ENCODE data around the gene SUPT5H. TPM values are rescaled to one million over a fixed set of nuclear protein-coding genes. Genes with fewer than 3 reads are reported as not detected.

Gene SUPT5H
- total RNA-seq, 1 donor from 2014 or later, result 91.4 TPM

DNA sequence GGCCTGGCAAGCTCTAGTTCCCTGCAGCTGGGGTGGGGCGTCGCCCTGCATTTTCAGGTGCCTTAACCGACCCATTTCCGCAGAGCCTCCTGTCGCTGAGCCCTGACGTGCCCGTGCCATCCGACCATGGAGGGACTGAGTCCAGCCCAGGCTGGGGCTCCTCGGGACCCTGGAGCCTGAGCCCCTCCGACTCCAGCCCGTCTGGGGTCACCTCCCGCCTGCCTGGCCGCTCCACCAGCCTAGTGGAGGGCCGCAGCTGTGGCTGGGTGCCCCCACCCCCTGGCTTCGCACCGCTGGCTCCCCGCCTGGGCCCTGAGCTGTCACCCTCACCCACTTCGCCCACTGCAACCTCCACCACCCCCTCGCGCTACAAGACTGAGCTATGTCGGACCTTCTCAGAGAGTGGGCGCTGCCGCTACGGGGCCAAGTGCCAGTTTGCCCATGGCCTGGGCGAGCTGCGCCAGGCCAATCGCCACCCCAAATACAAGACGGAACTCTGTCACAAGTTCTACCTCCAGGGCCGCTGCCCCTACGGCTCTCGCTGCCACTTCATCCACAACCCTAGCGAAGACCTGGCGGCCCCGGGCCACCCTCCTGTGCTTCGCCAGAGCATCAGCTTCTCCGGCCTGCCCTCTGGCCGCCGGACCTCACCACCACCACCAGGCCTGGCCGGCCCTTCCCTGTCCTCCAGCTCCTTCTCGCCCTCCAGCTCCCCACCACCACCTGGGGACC is 37.6 kb upstream of the SUPT5H start:
- Histone ChIP-seq H3K4me1 (peaks cover 85% of the 10 kb centered on the region), H3K36me3 (peaks cover 16% of the 10 kb centered on the region), H3K27ac (replicated peaks) (peak overlapping the region; percentile 99), H3K27me3 (ENCODE audit: low read depth) (no peaks in the 10 kb centered on the region), H3K4me3 (peak overlapping the region; percentile 87), H3K9me3 (replicated peaks) (no peaks in the 10 kb centered on the region)
- intact Hi-C loops (cut with micrococcal nuclease), result no loop called here
- DNase-seq, result peak; percentile 56
- TF ChIP-seq, protein P1, sequence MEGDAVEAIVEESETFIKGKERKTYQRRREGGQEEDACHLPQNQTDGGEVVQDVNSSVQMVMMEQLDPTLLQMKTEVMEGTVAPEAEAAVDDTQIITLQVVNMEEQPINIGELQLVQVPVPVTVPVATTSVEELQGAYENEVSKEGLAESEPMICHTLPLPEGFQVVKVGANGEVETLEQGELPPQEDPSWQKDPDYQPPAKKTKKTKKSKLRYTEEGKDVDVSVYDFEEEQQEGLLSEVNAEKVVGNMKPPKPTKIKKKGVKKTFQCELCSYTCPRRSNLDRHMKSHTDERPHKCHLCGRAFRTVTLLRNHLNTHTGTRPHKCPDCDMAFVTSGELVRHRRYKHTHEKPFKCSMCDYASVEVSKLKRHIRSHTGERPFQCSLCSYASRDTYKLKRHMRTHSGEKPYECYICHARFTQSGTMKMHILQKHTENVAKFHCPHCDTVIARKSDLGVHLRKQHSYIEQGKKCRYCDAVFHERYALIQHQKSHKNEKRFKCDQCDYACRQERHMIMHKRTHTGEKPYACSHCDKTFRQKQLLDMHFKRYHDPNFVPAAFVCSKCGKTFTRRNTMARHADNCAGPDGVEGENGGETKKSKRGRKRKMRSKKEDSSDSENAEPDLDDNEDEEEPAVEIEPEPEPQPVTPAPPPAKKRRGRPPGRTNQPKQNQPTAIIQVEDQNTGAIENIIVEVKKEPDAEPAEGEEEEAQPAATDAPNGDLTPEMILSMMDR (IDR thresholded peaks at IDR 0.05; ENCODE audit: borderline replicate concordance), result no peak

DNA sequence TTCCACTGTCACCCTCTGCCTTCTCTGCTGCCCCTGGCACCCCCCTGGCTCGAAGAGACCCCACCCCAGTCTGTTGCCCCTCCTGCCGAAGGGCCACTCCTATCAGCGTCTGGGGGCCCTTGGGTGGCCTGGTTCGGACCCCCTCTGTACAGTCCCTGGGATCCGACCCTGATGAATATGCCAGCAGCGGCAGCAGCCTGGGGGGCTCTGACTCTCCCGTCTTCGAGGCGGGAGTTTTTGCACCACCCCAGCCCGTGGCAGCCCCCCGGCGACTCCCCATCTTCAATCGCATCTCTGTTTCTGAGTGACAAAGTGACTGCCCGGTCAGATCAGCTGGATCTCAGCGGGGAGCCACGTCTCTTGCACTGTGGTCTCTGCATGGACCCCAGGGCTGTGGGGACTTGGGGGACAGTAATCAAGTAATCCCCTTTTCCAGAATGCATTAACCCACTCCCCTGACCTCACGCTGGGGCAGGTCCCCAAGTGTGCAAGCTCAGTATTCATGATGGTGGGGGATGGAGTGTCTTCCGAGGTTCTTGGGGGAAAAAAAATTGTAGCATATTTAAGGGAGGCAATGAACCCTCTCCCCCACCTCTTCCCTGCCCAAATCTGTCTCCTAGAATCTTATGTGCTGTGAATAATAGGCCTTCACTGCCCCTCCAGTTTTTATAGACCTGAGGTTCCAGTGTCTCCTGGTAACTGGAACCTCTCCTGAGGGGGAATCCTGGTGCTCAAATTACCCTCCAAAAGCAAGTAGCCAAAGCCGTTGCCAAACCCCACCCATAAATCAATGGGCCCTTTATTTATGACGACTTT is 36.8 kb upstream of the SUPT5H start:
- intact Hi-C loops (cut with micrococcal nuclease), result no loop called here
- no peaks in the 10 kb centered on the region for H3K27me3 ChIP-seq (ENCODE audit: low read depth)
- H3K4me3 ChIP-seq, result peak overlapping the region; percentile 87
- TF ChIP-seq, protein P1 (IDR thresholded peaks at IDR 0.05; ENCODE audit: borderline replicate concordance), result no peak
- H3K36me3 ChIP-seq, result peaks cover 16% of the 10 kb centered on the region
- peaks cover 85% of the 10 kb centered on the region for H3K4me1 ChIP-seq
- no peak for DNase-seq
- H3K9me3 ChIP-seq (replicated peaks), result no peaks in the 10 kb centered on the region
- H3K27ac ChIP-seq (replicated peaks), result peak overlapping the region; percentile 99

DNA sequence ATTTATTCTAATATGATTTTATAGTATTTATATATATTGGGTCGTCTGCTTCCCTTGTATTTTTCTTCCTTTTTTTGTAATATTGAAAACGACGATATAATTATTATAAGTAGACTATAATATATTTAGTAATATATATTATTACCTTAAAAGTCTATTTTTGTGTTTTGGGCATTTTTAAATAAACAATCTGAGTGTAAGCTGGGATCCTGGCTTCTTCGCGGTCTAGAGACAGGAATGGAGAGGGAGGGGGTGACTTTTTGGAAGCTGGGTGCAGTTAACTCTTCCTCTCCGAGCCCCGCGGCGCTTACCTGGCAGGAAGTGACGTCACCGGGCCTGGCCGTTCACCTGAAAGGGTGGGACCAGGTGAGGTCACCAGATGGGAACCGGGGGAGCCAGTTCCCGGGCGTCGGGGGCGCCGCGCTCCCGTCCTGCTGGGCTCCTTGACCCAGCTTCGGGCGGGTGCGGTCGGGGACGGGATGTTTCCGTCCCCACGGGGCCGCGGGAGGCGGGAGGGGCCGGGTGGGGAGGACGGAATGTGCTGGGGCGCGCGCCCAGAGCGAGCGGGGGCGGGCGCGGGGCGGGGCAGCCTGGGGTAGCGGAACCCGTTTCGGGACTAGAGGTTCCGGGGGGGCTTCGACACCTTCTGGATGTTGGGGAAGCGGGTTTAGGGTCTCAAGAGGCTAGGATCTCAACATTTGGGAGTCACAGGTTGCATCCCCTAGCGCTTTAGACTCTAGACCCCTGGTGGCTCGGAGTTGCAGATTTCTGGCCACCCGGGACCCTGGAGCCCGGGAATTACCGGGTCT is 36.0 kb upstream of the SUPT5H start:
- H3K4me3 ChIP-seq, result peak overlapping the region; percentile 87
- no peaks in the 10 kb centered on the region for H3K9me3 ChIP-seq (replicated peaks)
- no peaks in the 10 kb centered on the region for H3K27me3 ChIP-seq (ENCODE audit: low read depth)
- intact Hi-C loops (cut with micrococcal nuclease), result no loop called here
- peak overlapping the region; percentile 99 for H3K27ac ChIP-seq (replicated peaks)
- peak; percentile 95 for DNase-seq
- TF ChIP-seq, protein P1 (IDR thresholded peaks at IDR 0.05; ENCODE audit: borderline replicate concordance), result no peak
- peaks cover 16% of the 10 kb centered on the region for H3K36me3 ChIP-seq
- peaks cover 87% of the 10 kb centered on the region for H3K4me1 ChIP-seq

DNA sequence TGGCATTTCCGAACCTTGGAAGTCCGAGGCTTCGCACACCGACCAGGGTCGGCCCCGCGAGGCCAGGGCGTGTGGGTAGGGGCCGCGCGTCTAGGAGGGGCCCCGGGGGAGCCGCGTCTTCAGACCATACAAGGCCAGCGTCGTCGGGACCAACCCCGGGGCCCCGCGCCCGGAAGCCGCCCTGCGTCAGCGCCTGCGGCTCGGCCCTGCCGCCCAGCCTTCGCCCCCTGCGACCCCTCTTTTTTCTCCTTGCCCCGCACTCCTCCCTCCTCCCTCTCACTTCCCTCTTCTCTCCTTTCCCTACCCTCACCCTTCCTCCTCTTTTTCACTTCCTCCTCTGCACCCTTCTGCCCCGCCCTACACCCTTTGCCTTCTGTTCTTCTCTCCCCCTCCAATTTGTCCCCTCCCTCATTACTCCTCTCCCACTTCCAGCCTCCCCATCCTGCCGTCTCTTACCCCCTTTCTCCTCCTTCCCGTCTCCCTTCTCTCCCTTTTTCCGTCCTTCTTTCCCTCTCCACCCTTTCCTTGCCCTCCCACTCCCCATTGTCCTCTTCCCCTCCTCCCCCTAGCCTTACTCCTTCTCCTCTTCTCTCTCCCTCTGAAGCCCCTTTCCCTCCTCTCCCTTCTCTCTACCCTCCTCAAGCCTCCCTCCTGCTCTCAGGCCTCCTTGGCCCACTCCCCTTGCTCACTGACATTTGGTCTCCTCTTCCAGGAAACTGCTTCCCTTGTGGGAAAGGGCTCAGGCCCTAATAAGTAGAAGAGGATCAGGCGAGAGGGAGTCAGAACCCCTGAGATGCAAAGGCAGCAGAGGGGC is 35.2 kb upstream of the SUPT5H start:
- H3K27me3 ChIP-seq (ENCODE audit: low read depth), result no peaks in the 10 kb centered on the region
- TF ChIP-seq, protein P1 (IDR thresholded peaks at IDR 0.05; ENCODE audit: borderline replicate concordance), result no peak
- H3K27ac ChIP-seq (replicated peaks), result peak overlapping the region; percentile 99
- H3K4me3 ChIP-seq, result peak overlapping the region; percentile 87
- peaks cover 87% of the 10 kb centered on the region for H3K4me1 ChIP-seq
- peak; percentile 87 for DNase-seq
- intact Hi-C loops (cut with micrococcal nuclease), result no loop called here
- peaks cover 16% of the 10 kb centered on the region for H3K36me3 ChIP-seq
- H3K9me3 ChIP-seq (replicated peaks), result no peaks in the 10 kb centered on the region

DNA sequence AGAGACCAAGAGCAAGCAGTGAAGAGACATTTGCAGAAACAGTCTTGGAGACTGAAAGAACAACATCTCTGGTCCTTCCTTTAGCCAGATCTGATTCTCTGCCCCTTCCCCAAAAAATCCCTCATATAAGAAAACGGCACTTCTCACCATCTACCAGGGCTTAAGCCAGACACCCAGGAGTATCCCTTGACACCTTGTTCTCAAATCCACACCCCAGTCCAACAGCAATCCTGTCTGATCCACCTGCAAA is 34.6 kb upstream of the SUPT5H start:
- Histone ChIP-seq H3K27me3 (ENCODE audit: low read depth) (no peaks in the 10 kb centered on the region), H3K4me1 (peaks cover 87% of the 10 kb centered on the region), H3K9me3 (replicated peaks) (no peaks in the 10 kb centered on the region), H3K4me3 (peak overlapping the region; percentile 87), H3K36me3 (peaks cover 16% of the 10 kb centered on the region), H3K27ac (replicated peaks) (peak overlapping the region; percentile 99)
- DNase-seq, result no peak
- TF ChIP-seq, protein P1 (IDR thresholded peaks at IDR 0.05; ENCODE audit: borderline replicate concordance), result no peak
- intact Hi-C loops (cut with micrococcal nuclease), result no loop called here
